Measurements from ENCODE around the gene ZFYVE26. TPM values are rescaled to one million over a fixed set of nuclear protein-coding genes. Genes with fewer than 3 reads are reported as not detected.
"Not testable (repeated sequence)": the region's sequence is repeated elsewhere in the genome, so short reads cannot be mapped to it uniquely, and the experiment has no call there.

Gene ZFYVE26
- total and polyA plus RNA-seq, 5 donors: 5.2 to 17.0 (median 14.4) TPM

GRCh38 chr14:67722293-67722692 is 94.1 kb downstream of the ZFYVE26 start:
- DNase-seq (peak; percentile 76 to 92 (median 90)), ATAC-seq (peak; percentile 93 to 96)
- Histone ChIP-seq H3K27me3 (ENCODE audit: control insufficient read depth, insufficient read depth) (no peaks in the 10 kb centered on the region), H3K4me1 (ENCODE audit: control insufficient read depth, insufficient read depth, low read length) (no peaks in the 10 kb centered on the region), H3K9me3 (ENCODE audit: control insufficient read depth, low read length) (no peaks in the 10 kb centered on the region), H3K27ac (ENCODE audit: low read length) (no peak overlapping the region), H3K4me3 (ENCODE audit: low read length) (no peak overlapping the region)
- WGBS: 11% methylated on average over 3 of the region's 3 CpGs
- intact Hi-C loops (cut with DNase I): no loop called here

DNA sequence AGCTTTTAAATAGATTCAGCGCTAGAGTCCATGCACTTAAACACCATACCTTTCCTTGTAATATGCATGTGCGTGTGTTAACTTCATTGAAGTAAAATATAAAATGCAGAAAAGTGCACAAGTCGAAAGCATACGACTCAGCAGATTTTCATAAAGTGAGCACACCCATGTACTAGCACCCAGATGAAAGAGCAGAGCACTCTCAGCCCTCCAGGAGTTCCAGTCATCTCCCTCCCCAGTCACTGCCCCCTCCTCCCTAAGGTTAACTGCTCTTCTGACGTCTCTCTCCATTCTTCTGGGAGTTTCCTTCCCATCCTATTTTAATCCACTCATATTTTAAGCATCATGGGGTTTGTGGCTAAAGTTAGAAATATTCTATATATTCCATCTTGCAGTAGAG is 94.5 kb downstream of the ZFYVE26 start:
- Histone ChIP-seq H3K27ac (ENCODE audit: low read length) (no peak overlapping the region), H3K9me3 (ENCODE audit: control insufficient read depth, low read length) (no peaks in the 10 kb centered on the region), H3K27me3 (ENCODE audit: control insufficient read depth, insufficient read depth) (no peaks in the 10 kb centered on the region), H3K4me1 (ENCODE audit: control insufficient read depth, insufficient read depth, low read length) (no peaks in the 10 kb centered on the region), H3K4me3 (ENCODE audit: low read length) (no peak overlapping the region)
- ATAC-seq: no peak
- no peak for DNase-seq
- intact Hi-C loops (cut with DNase I): no loop called here
- WGBS: 63% methylated on average over 5 of the region's 5 CpGs

DNA sequence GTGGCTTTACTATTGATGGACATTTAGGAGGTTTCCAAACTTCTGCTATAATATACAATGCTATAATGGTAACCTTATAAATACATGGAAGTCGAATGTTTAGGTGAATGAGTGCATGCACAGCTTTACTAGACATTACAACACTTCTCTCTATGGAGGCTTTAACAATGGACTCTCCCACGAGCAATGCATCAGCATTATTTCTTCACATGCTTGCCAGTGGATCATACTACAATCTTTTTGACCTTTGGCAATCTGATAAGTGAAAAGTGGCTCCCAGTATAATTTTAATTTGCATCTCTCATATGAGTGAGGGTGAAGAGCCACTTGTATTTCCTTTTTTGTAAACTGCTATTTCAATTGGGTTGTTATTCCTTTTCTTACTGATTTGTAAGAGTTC is 96.5 kb downstream of the ZFYVE26 start:
- no peaks in the 10 kb centered on the region for H3K4me1 ChIP-seq (ENCODE audit: control insufficient read depth, insufficient read depth, low read length)

DNA sequence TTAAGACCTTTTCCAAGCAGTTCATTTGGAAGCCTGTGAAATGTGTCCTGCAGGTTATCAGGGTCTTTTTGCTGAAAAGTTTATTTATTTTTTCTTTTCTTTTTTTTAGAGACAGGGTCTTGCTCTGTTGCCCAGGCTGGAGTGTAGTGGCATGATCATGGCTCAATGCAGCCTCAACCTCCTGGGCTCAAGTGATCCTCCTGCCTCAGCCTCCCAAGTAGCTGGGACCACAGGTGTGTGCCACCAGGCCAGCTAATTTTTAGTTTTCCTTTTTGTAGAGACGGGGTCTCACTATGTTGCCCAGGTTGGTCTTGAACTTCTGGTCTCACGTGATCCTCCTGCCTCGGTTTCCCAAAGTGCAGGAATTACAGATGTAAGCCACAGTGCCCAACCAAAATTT is 97.0 kb downstream of the ZFYVE26 start:
- H3K9me3 ChIP-seq (ENCODE audit: control insufficient read depth, low read length); H3K27ac ChIP-seq (ENCODE audit: low read length); H3K4me1 ChIP-seq (ENCODE audit: control insufficient read depth, insufficient read depth, low read length); DNase-seq; H3K4me3 ChIP-seq (ENCODE audit: low read length); ATAC-seq; H3K27me3 ChIP-seq (ENCODE audit: control insufficient read depth, insufficient read depth); intact Hi-C loops (cut with DNase I): not testable (repeated sequence)
- WGBS: 88% methylated on average over 3 of the region's 3 CpGs

More for the DNA sequence above, 96.5 kb downstream of the ZFYVE26 start:
- WGBS: 39% methylated on average over 2 of the region's 2 CpGs
- no peaks in the 10 kb centered on the region for H3K27me3 ChIP-seq (ENCODE audit: control insufficient read depth, insufficient read depth)
- ATAC-seq (no peak), DNase-seq (no peak)
- H3K4me3 ChIP-seq (ENCODE audit: low read length): no peak overlapping the region
- H3K27ac ChIP-seq (ENCODE audit: low read length): no peak overlapping the region
- H3K9me3 ChIP-seq (ENCODE audit: control insufficient read depth, low read length): no peaks in the 10 kb centered on the region
- intact Hi-C loops (cut with DNase I): no loop called here

- intact Hi-C loops (cut with DNase I): no loop called here
- no peaks in the 10 kb centered on the region for H3K27me3 ChIP-seq (ENCODE audit: control insufficient read depth, insufficient read depth)
- no peak overlapping the region for H3K4me3 ChIP-seq (ENCODE audit: low read length)
- DNase-seq: no peak
- H3K4me1 ChIP-seq (ENCODE audit: control insufficient read depth, insufficient read depth, low read length): no peaks in the 10 kb centered on the region
- H3K27ac ChIP-seq (ENCODE audit: low read length): no peak overlapping the region
- ATAC-seq: no peak
- H3K9me3 ChIP-seq (ENCODE audit: control insufficient read depth, low read length): no peaks in the 10 kb centered on the region
- WGBS: 54% methylated on average over 2 of the region's 2 CpGs
Measured at GRCh38 chr14:67718265-67718664, 98.1 kb downstream of the ZFYVE26 start.

GRCh38 chr14:67717048-67717447 is 99.3 kb downstream of the ZFYVE26 start:
- H3K27ac ChIP-seq (ENCODE audit: low read length): no peak overlapping the region
- no peak overlapping the region for H3K4me3 ChIP-seq (ENCODE audit: low read length)
- ATAC-seq (no peak), DNase-seq (no peak)
- no peaks in the 10 kb centered on the region for H3K9me3 ChIP-seq (ENCODE audit: control insufficient read depth, low read length)
- no peaks in the 10 kb centered on the region for H3K27me3 ChIP-seq (ENCODE audit: control insufficient read depth, insufficient read depth)
- intact Hi-C loops (cut with DNase I): no loop called here
- WGBS: 95% methylated on average over 1 of the region's 1 CpG
- H3K4me1 ChIP-seq (ENCODE audit: control insufficient read depth, insufficient read depth, low read length): no peaks in the 10 kb centered on the region

DNA sequence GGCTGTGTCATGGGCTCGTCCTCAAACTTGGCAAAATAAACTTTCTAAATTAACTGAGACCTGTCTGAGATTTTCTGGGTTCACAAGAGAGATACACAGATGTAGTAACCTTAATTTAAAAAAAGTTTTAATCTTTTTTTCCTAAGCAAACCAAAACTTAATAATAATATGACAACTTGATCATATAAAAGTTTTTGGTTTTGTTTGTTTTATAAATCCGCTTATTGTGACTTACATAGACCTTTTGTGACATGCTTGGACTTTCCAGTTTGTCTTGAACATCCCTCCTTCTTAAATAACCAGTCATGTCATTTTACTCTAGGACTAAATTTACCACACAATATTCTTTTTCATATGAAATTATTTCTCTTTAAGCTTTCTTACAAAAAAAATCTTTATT is 106.2 kb downstream of the ZFYVE26 start:
- no peak for ATAC-seq
- H3K9me3 ChIP-seq (ENCODE audit: control insufficient read depth, low read length): no peaks in the 10 kb centered on the region
- no peak for DNase-seq
- intact Hi-C loops (cut with DNase I): no loop called here
- no peak overlapping the region for H3K27ac ChIP-seq (ENCODE audit: low read length)
- H3K4me1 ChIP-seq (ENCODE audit: control insufficient read depth, insufficient read depth, low read length): no peaks in the 10 kb centered on the region
- H3K27me3 ChIP-seq (ENCODE audit: control insufficient read depth, insufficient read depth): no peaks in the 10 kb centered on the region
- no peak overlapping the region for H3K4me3 ChIP-seq (ENCODE audit: low read length)
- WGBS: 77% methylated on average over 2 of the region's 2 CpGs

DNA sequence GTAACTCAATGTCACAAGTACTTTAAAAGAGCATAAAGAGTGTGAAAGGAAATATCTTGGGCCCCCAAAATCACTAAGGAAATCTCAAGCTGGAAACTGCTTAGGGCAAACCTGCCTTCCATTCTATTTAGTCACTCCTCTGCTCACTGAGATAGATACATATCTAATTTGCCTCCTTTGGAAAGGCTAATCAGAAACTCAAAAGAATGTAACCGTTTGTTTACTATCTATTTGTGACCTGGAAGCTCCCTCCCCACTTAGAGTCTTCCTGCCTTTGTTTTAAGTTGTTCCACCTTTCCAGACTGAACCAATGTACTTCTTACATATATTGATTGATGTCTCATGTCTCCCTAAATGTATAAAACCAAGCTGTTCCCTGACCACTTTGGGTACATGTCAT is 106.6 kb downstream of the ZFYVE26 start:
- not testable (repeated sequence) for H3K4me1 ChIP-seq (ENCODE audit: control insufficient read depth, insufficient read depth, low read length); ATAC-seq; H3K27me3 ChIP-seq (ENCODE audit: control insufficient read depth, insufficient read depth); H3K9me3 ChIP-seq (ENCODE audit: control insufficient read depth, low read length); DNase-seq; H3K4me3 ChIP-seq (ENCODE audit: low read length); H3K27ac ChIP-seq (ENCODE audit: low read length)
- intact Hi-C loops (cut with DNase I): loop anchor here (10.0 kb wide), 3 partner anchors 95 to 275 kb away; partner anchors contain the start of gene ARG2 (in 1 of the 4)
- WGBS: 49% methylated on average over 1 of the region's 1 CpG

DNA sequence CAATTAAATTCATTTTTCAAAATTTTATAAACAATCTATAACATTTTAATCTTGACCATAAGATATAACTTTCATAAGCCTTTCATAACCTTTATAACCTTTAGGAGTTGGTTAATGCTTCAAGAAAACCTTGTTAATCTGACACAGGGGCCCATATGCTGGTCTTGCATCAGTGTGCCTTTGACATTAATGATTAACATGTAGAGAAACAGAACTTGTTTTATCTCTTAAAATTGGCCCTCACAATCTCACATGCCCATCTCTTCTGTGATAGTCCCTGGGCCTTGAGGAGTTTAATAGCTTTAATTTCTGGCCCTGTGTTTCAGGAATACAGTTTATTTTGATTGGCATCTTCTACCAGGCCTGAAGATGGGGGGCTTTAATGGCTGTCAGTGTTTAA is 107.0 kb downstream of the ZFYVE26 start:
- not testable (repeated sequence) for H3K4me1 ChIP-seq (ENCODE audit: control insufficient read depth, insufficient read depth, low read length); H3K9me3 ChIP-seq (ENCODE audit: control insufficient read depth, low read length); H3K27ac ChIP-seq (ENCODE audit: low read length); ATAC-seq; H3K4me3 ChIP-seq (ENCODE audit: low read length); H3K27me3 ChIP-seq (ENCODE audit: control insufficient read depth, insufficient read depth); DNase-seq
- intact Hi-C loops (cut with DNase I): loop anchor here (10.0 kb wide), 3 partner anchors 95 to 275 kb away; partner anchors contain the start of gene ARG2 (in 1 of the 4)

- H3K4me1 ChIP-seq (ENCODE audit: control insufficient read depth, insufficient read depth, low read length): no peaks in the 10 kb centered on the region
- ATAC-seq: no peak
- 67% methylated on average over 3 of the region's 3 CpGs for WGBS
- intact Hi-C loops (cut with DNase I): loop anchor here (2.0 to 10.0 kb wide), 4 partner anchors 86 to 270 kb away; partner anchors contain the start of gene ARG2 (in 2 of the 4)
- no peak overlapping the region for H3K4me3 ChIP-seq (ENCODE audit: low read length)
- no peak overlapping the region for H3K27ac ChIP-seq (ENCODE audit: low read length)
- no peaks in the 10 kb centered on the region for H3K27me3 ChIP-seq (ENCODE audit: control insufficient read depth, insufficient read depth)
- H3K9me3 ChIP-seq (ENCODE audit: control insufficient read depth, low read length): no peaks in the 10 kb centered on the region
- no peak for DNase-seq
Measured at GRCh38 chr14:67705211-67705610, 111.2 kb downstream of the ZFYVE26 start.

- intact Hi-C loops (cut with DNase I): loop anchor here (2.0 to 10.0 kb wide), 4 partner anchors 86 to 270 kb away; partner anchors contain the start of gene ARG2 (in 2 of the 4)
- no peak overlapping the region for H3K27ac ChIP-seq (ENCODE audit: low read length)
- WGBS: under 1% methylated on average over 3 of the region's 3 CpGs
- H3K9me3 ChIP-seq (ENCODE audit: control insufficient read depth, low read length): no peaks in the 10 kb centered on the region
- ATAC-seq: peak; percentile 76 to 86
- DNase-seq: no peak
- H3K4me1 ChIP-seq (ENCODE audit: control insufficient read depth, insufficient read depth, low read length): no peaks in the 10 kb centered on the region
- H3K27me3 ChIP-seq (ENCODE audit: control insufficient read depth, insufficient read depth): no peaks in the 10 kb centered on the region
- no peak overlapping the region for H3K4me3 ChIP-seq (ENCODE audit: low read length)
Measured at GRCh38 chr14:67704484-67705089, 111.8 kb downstream of the ZFYVE26 start.
